Fibroblast of lung (primary cell): ENCODE results near the gene USH1G.
A peak's percentile ranks its signal among the peaks of the same experiment; 100 is the strongest.

Source experiments
- CTCF ChIP-seq, 2 donors: IDR thresholded peaks in 1 of 2; conservative IDR thresholded peaks in 1 of 2; 1 replicate in 1 of 2; 2 replicates in 1 of 2; pipeline ENCODE4 v1.5.1; 2011 to 2012; ENCODE audit warnings: low read length in 2 of 2, control low read depth in 1 of 2, inconsistent platforms in 1 of 2, low read depth in 1 of 2, mild to moderate bottlenecking in 1 of 2
- EZH2 ChIP-seq: IDR thresholded peaks from 2 replicates; pipeline ENCODE4 v1.5.1; 2012; ENCODE audit warnings: low read length, control low read depth, mild to moderate bottlenecking; ENCODE audit errors: missing control alignments

- TF ChIP-seq CTCF (conservative IDR thresholded peaks at IDR 0.05 in 1 of 2, IDR thresholded peaks at IDR 0.05 in 1 of 2; ENCODE audit: low read depth in 1 of 2, low read length in 2 of 2) (peak; percentile 21 to 62), EZH2 (no peak)
Measured at GRCh38 chr17:74960570-74961342, 37.7 kb upstream of the USH1G start.
